M059J (cell line): ENCODE measurements around the gene YIF1A. TPM values are rescaled to one million over a fixed set of nuclear protein-coding genes. Genes with fewer than 3 reads are reported as not detected.
"Not testable (repeated sequence)": the region's sequence is repeated elsewhere in the genome, so short reads cannot be mapped to it uniquely, and the experiment has no call there.

Experiments
- DNase-seq: peaks from one replicate; pipeline ENCODE4 v3.0.0-alpha.2; 2012; ENCODE audit warnings: low read depth
- total RNA-seq: library from RNA; depleted of rRNA; stranded (reverse); fragments of >200 nt; shearing (Covaris generic); gene quantifications from 2 replicates; pipeline ENCODE4 v1.2.3, GENCODE V29; 2014

YIF1A gene
- total RNA-seq, 1 experiment from 2014 or later: 221 TPM

DNA sequence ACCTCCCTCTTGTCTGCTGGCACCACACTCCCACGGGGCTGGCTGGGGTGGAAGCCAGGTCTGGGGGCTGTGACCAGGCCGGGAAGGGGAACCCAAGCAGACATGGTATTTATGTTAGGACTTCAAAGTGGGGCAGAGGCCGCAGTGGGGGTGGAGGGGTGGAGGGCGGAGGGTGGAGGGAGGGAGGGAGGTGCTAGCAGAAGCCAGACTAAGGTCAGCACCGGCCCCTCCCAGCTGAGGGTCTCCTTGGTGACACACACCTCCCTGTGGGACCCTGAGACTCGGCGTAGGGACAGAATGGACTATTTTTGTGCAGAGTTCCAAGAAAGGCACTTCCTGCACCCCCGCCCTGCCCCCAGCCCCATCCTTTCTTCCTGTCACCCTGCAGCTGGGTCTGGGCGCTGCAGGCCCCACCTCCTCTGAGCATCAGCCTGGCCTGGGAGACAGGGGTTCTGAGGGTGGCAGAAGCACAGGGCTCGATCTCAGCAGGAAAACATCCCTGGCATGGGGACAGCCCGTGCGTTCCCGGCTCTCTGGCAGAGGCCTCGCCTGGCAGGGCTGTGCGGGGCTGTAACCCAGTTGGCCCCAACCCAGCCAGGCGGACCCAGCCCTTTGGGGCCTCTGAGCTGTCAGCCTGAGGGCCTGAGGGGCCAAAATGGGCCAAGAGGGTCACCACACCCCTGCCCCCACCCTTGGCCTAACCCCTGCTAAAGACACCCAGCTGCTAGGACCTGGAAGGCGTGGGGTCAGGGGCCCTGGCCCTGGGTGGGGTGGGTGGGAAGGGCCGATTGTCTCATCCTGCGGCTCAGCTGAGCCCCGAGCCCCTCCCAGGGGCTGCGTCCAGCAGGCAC is 37.5 kb upstream of the YIF1A start:
- DNase-seq: peak; percentile 40

DNA sequence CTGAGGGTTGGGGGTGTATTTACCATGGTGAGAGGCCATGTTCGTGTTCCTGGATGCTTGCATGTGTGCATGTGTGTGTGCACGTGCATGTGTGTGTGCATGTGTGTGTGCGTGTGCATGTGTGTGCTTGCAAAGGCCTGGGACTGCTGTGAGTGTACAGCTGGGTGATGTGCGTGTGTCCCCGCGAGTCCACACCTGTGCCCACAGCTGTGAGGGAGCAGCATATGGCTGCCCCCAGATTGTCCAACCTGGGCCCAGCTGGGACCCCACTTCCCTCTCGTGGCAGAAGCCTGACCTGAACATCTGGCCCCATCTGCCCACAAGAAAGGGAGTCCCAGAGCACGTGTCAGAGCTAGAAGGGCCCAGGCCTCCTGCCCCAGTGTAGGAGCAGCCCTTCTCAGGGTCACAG is 36.3 kb upstream of the YIF1A start:
- no peak for DNase-seq

- DNase-seq: no peak
Observed at GRCh38 chr11:66324664-66325063, 35.7 kb upstream of the YIF1A start.

GRCh38 chr11:66323684-66324083 is 34.7 kb upstream of the YIF1A start:
- no peak for DNase-seq

DNA sequence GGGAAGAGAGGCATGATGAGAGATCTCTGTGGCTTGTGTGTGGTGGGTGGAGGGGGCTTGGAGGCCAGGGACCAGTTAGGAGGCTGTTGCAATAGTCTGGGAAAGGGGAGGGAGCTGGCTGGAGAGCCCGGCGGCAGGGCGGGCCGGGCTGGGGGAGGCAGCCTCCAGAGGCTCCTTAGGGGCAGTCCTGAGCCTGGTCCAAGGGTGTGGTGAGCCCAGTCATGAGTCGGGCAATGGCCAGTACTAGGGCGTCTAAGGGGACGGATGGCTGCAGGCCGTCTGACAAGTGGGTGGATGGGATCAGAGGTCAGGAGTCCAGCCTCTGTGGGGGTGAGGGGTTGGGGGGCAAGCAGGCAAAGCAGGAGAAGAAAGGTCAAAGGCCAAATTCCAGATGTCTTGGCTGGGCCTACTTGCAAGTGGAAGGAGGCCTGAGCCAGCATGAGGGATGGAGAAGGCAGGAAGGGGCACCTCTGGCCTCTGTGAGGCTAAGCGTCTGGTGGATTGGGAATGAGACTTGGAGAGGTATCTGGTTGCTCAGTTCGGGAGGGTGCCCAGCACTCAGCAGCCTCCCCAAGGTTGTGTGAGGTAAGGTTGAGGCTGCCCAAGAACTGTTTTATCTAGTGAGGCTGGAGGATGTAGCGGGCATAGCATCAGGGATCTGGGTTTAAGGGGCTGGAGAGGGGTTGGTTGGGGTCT is 33.9 kb upstream of the YIF1A start:
- DNase-seq: no peak

GRCh38 chr11:66321606-66322005 is 32.7 kb upstream of the YIF1A start:
- no peak for DNase-seq

DNA sequence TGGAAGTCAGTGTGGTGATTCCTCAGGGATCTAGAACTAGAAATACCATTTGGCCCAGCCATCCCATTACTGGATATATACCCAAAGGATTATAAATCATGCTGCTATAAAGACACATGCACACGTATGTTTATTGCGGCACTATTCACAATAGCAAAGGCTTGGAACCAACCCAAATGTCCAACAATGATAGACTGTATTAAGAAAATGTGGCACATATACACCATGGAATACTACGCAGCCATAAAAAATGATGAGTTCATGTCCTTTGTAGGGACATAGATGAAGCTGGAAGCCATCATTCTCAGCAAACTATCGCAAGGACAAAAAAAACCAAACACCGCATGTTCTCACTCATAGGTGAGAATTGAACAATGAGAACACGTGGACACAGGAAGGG is 31.8 kb upstream of the YIF1A start:
- DNase-seq: not testable (repeated sequence)

DNA sequence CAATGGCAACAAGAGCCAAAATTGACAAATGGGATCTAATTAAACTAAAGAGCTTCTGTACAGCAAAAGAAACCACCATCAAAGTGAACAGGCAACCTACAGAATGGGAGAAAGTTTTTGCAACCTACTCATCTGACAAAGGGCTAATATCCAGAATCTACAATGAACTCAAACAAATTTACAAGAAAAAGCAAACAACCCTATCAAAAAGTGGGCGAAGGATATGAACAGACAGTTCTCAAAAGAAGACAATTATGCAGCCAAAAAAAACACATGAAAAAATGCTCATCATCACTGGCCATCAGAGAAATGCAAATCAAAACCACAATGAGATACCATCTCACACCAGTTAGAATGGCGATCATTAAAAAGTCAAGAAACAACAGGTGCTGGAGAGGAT is 31.3 kb upstream of the YIF1A start:
- DNase-seq: not testable (repeated sequence)

GRCh38 chr11:66318600-66318970 is 29.6 kb upstream of the YIF1A start:
- no peak for DNase-seq

DNA sequence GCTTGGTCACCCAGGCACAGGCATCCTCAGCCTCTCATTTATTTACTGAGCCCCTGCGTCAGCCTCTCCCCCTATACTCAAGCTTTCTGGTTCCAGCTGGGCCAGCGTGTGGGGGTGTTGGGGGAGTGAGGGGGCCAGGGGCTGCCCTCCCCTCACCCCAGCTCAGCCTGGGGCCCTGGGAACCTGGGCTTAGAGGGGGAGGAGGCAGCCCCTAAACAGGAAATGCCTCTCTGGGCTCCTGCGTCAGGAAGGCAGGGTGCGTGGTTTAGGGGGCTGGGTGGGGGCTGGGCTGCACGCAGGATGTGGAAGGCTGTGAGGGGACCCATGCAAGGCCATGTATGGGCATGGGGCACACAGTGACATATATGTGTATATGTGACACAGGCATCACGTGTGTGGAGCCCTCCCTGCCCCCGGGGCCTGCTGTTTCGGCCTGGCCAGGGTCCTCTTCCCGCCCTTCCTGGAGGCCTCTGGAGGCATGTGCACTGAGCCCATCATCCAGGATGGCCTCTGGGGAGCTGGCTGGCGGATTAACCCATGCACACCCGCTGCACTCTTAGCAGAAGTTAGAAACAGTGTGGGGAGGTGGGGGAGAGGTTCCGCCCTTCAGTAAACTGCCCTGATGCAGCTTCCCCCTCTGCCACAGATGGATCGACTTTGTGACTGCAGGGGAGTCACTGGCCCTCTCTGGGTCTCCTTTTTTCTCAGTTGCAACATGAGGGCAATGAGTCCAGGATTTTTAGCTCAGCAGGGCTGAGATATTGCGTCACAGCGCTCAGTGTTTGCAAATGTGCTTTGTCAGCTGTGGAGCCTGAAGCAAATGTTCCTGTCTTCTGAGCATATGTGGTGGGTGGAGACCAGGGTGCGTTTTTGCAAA is 29.0 kb upstream of the YIF1A start:
- no peak for DNase-seq

GRCh38 chr11:66317322-66317722 is 28.4 kb upstream of the YIF1A start:
- DNase-seq: no peak

DNA sequence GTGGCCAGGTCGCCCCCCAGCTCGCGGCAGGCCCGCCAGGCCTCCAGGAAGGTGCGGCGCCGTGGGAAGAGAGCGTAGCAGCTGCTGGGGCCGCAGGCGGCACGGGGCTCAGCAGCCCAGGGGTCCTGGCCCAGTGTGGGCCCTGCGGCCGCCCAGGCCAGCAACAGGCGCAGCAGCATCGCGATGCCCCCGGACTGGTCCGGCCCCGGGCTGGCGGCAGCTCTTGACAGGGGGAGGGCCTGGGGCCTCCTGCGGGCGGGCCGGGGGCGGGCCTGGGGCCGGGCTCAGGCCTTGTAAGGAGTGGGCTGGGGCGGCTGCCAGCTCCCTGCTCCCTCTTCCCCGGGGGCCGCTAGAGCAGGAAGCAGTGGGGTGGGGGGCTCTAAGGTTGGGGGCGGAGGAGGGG is 27.9 kb upstream of the YIF1A start, which contains the start of gene CD248:
TSS of gene CD248 (minus strand) at position 196 of the 403 bp plus-strand sequence. CDS start at position 179, 17 bp downstream.
- no peak for DNase-seq

- no peak for DNase-seq
Observed at GRCh38 chr11:66315921-66316811, 27.2 kb upstream of the YIF1A start.

- DNase-seq: no peak
Observed at GRCh38 chr11:66315498-66315885, 26.5 kb upstream of the YIF1A start.

- DNase-seq: no peak
Observed at GRCh38 chr11:66314561-66315497, 25.9 kb upstream of the YIF1A start.

GRCh38 chr11:66314186-66314501 is 25.2 kb upstream of the YIF1A start:
- DNase-seq: no peak

DNA sequence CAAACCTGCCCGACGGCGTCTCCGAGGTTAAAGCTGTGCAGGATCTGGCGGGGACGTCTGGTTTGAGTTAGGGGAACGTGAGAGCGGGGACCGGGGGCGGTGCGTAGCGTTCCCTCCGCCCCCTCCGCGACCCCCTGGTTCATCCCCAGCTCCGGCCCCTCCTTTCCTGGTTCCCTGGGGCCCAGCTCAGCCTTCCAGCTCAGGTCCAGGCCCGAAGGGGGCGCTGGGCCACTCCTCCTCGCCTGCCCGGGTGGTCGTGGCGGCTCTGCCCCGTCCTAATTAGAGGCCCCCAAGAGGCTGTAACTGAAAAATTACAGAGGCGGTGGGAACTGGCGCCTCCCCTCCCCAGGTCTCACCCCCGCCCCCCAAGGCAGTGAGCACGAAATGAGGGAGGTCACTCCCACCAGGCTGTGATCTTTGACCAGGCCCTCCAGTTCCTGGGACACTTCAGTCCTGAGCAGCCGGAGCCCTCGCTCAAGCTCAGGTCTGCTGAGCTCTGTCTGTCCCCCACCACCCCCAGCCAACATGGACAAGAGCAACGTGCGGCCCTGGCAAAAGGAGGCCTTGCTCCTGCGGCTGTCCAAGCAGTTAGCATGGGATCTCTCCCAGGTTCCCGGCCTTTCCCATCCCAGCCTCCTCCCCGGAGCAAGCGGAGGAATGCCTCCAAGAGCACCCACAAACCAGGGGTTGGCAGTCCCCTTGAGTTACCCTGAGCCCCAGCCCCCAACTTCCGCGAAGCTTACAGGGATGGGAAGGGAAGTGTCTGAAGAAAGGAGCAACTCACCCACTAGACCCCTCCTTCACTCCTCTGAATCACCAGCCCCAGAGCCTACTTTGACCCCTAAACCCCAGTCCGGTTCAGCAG is 24.6 kb upstream of the YIF1A start:
- no peak for DNase-seq

- peak; percentile 97 for DNase-seq
Observed at GRCh38 chr11:66312549-66313320, 23.8 kb upstream of the YIF1A start.
